Measurements from ENCODE around the gene DDX39B. TPM values are rescaled to one million over a fixed set of nuclear protein-coding genes. Genes with fewer than 3 reads are reported as not detected.
"Not testable (repeated sequence)": the region's sequence is repeated elsewhere in the genome, so short reads cannot be mapped to it uniquely, and the experiment has no call there.

Gene DDX39B
- total RNA-seq, 4 donors from 2014 or later: 244 to 322 (median 271) TPM

GRCh38 chr6:31489086-31489485 lies 52.7 kb downstream of the DDX39B start:
- ATAC-seq (ENCODE audit: low FRiP score) (no peak), DNase-seq (ENCODE audit: low spot score) (no peak)
- TF ChIP-seq, protein P1, sequence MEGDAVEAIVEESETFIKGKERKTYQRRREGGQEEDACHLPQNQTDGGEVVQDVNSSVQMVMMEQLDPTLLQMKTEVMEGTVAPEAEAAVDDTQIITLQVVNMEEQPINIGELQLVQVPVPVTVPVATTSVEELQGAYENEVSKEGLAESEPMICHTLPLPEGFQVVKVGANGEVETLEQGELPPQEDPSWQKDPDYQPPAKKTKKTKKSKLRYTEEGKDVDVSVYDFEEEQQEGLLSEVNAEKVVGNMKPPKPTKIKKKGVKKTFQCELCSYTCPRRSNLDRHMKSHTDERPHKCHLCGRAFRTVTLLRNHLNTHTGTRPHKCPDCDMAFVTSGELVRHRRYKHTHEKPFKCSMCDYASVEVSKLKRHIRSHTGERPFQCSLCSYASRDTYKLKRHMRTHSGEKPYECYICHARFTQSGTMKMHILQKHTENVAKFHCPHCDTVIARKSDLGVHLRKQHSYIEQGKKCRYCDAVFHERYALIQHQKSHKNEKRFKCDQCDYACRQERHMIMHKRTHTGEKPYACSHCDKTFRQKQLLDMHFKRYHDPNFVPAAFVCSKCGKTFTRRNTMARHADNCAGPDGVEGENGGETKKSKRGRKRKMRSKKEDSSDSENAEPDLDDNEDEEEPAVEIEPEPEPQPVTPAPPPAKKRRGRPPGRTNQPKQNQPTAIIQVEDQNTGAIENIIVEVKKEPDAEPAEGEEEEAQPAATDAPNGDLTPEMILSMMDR (IDR thresholded peaks at IDR 0.05): no peak

DNA sequence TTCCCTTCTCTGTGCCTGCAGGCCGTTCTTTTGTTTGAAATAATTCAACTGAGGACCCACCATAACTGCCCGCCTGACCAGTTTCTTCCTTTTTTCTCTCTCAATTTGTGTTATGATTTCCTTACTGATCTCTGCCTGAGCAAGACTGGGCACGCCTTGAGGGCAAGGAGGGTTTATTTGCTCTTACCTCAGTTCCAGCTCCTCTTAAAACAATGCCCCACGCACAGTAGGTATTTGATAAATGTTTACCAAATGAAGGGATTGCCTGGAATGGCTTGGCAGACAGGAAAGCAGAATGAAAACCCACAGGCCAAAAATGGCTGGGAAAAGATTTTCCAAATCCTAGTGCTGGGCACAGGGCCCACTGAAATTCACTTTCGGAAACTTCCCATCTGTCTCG lies 54.1 kb downstream of the DDX39B start:
- ATAC-seq (ENCODE audit: low FRiP score); DNase-seq (ENCODE audit: low spot score): not testable (repeated sequence)

DNA sequence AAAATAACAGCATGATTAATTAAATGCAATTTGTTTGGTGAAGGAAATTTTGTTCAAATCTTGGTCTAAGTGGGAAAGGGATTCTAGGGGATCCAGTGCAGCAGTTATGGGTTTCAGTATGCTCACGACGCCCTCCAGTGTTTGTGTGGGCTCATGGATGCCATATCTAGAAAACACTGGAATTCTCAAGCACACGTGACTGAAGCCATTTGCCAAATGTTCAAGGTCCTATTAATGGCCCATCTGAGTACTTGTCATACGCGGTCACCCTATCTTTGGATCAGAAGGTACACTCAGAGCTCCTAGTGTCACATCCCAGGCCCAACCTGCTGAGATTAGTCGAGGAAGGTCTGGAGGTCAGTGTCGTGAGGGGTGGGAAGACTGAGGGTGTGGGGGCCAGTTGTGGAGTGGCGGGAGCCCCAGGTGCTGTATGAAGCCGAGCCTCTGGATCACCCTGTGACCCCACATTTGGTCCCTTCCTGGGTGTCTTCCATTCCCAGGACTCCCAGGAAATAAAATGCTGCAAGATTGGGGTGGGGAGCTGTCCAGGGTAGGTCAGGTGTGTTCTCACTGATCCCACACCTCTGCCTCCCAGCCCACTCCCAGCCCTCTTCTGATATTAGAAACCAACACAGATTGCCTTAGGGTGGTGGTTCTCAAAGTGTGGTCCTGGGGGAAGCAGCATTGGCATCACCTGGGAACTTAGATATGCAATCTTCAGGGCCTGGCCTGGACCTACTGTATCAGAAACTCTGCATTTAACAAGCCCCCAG lies 55.6 kb downstream of the DDX39B start:
- not testable (repeated sequence) for ATAC-seq (ENCODE audit: low FRiP score); DNase-seq (ENCODE audit: low spot score)

- TF ChIP-seq, protein P1 (IDR thresholded peaks at IDR 0.05): no peak
- no peak for DNase-seq (ENCODE audit: low spot score)
These were observed 56.7 kb downstream of the DDX39B start for GRCh38 chr6:31485055-31485454.

DNA sequence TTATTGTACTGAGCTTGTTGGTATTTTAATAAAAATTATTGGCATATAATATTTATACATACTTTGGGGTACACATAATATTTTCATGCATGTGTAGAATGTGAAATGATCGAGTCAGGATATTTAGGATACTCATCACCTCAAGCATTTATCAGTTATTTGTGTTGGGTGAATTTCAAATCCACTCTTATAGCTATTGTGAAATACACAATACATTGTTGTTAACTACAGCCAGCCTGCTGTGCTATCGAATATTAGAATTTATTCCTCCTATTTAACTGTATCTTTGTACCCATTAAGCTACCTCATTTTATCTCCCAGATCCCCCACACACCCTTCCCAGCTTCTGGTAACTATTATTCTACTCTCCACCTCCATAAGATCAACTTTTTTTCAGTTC lies 58.4 kb downstream of the DDX39B start:
- TF ChIP-seq, protein P1 (IDR thresholded peaks at IDR 0.05): no peak
- no peak for ATAC-seq (ENCODE audit: low FRiP score)
- no peak for DNase-seq (ENCODE audit: low spot score)

More at GRCh38 chr6:31485055-31485454, 56.7 kb downstream of the DDX39B start:
- ATAC-seq (ENCODE audit: low FRiP score): no peak

GRCh38 chr6:31480574-31480973 lies 61.2 kb downstream of the DDX39B start:
- TF ChIP-seq, protein P1 (IDR thresholded peaks at IDR 0.05): no peak
- DNase-seq (ENCODE audit: low spot score) (no peak), ATAC-seq (ENCODE audit: low FRiP score) (no peak)

Small RNAs within 50 kb of the gene (small RNA-seq; reads per million reads assigned to genes)
- not detected for gene AL663061.1
- gene RF00019: not detected
- 423 reads per million, percentile 98 among the genes with 10 or more reads in this experiment for gene SNORD117
- not detected for gene SNORD84

Other genes starting within 250 kb of the DDX39B start
- gene HLA-B, start 184.8 kb downstream of the DDX39B start, total RNA-seq: 1,000 to 10,000 TPM in 2 of 4 donors, 100 to 1,000 TPM in 2; 719 to 1,698 (median 1,160) TPM
- 10 to 100 TPM; 13.7 to 18.0 (median 16.6) TPM for gene MICA, start 138.4 kb downstream of the DDX39B start, total RNA-seq
- gene MICB, start 43.9 kb downstream of the DDX39B start, total RNA-seq: 1 to 10 TPM; 3.3 to 5.8 (median 5.8) TPM
- not detected for gene MCCD1, start 13.0 kb downstream of the DDX39B start, total RNA-seq
- gene ATP6V1G2, start 4.6 kb upstream of the DDX39B start, total RNA-seq: 1 to 10 TPM in 2 of 4 donors, under 1 TPM in 1, not detected in 1; 0.74 to 2.6 (median 2.4) TPM
- gene NFKBIL1, start 5.6 kb upstream of the DDX39B start, total RNA-seq: 10 to 100 TPM; 11.0 to 21.6 (median 16.3) TPM
- gene LTA, start 30.3 kb upstream of the DDX39B start, total RNA-seq: not detected
- gene TNF, start 33.6 kb upstream of the DDX39B start, total RNA-seq: 1 to 10 TPM in 1 of 4 donors, under 1 TPM in 2, not detected in 1; 0.65 to 1.5 (median 0.96) TPM
- 1 to 10 TPM in 3 of 4 donors, under 1 TPM in 1; 0.72 to 5.5 (median 1.9) TPM for gene LTB, start 40.4 kb upstream of the DDX39B start, total RNA-seq
- 10 to 100 TPM; 16.3 to 34.2 (median 19.2) TPM for gene LST1, start 44.3 kb upstream of the DDX39B start, total RNA-seq
- not detected for gene NCR3, start 51.0 kb upstream of the DDX39B start, total RNA-seq
- 10 to 100 TPM; 57.3 to 95.1 (median 81.8) TPM for gene AIF1, start 73.2 kb upstream of the DDX39B start, total RNA-seq
- 100 to 1,000 TPM in 1 of 4 donors, 10 to 100 TPM in 3; 44.8 to 111 (median 65.4) TPM for gene PRRC2A, start 78.7 kb upstream of the DDX39B start, total RNA-seq
- gene BAG6, start 110.7 kb upstream of the DDX39B start, total RNA-seq: 100 to 1,000 TPM; 137 to 231 (median 157) TPM
- 1 to 10 TPM; 2.4 to 5.0 (median 3.6) TPM for gene APOM, start 113.9 kb upstream of the DDX39B start, total RNA-seq
- gene C6orf47, start 118.8 kb upstream of the DDX39B start, total RNA-seq: 10 to 100 TPM; 16.8 to 24.7 (median 21.2) TPM
- 10 to 100 TPM in 3 of 4 donors, 1 to 10 TPM in 1; 7.1 to 23.6 (median 15.6) TPM for gene GPANK1, start 123.0 kb upstream of the DDX39B start, total RNA-seq
- gene CSNK2B, start 124.1 kb upstream of the DDX39B start, total RNA-seq: 100 to 1,000 TPM; 130 to 202 (median 184) TPM
- 10 to 100 TPM in 3 of 4 donors, 1 to 10 TPM in 1; 7.4 to 16.9 (median 11.3) TPM for gene LY6G5B, start 128.0 kb upstream of the DDX39B start, total RNA-seq
- 1 to 10 TPM in 2 of 4 donors, under 1 TPM in 1, not detected in 1; 0.84 to 4.5 (median 1.3) TPM for gene LY6G5C, start 139.1 kb upstream of the DDX39B start, total RNA-seq
- 10 to 100 TPM; 41.8 to 62.8 (median 57.4) TPM for gene ABHD16A, start 161.3 kb upstream of the DDX39B start, total RNA-seq
- not detected for gene LY6G6F, start 164.9 kb upstream of the DDX39B start, total RNA-seq
- gene LY6G6D, start 173.3 kb upstream of the DDX39B start, total RNA-seq: not detected
- gene LY6G6C, start 179.7 kb upstream of the DDX39B start, total RNA-seq: under 1 TPM in 1 of 4 donors, not detected in 3; 0.74 TPM
- under 1 TPM in 1 of 4 donors, not detected in 3; 0.84 TPM for gene MPIG6B, start 181.4 kb upstream of the DDX39B start, total RNA-seq
- gene DDAH2, start 187.3 kb upstream of the DDX39B start, total RNA-seq: 100 to 1,000 TPM; 103 to 148 (median 115) TPM
- gene CLIC1, start 194.5 kb upstream of the DDX39B start, total RNA-seq: 100 to 1,000 TPM; 244 to 443 (median 336) TPM
- 10 to 100 TPM in 1 of 4 donors, 1 to 10 TPM in 3; 5.4 to 17.0 (median 7.3) TPM for gene MSH5, start 198.0 kb upstream of the DDX39B start, total RNA-seq
- gene SAPCD1, start 220.7 kb upstream of the DDX39B start, total RNA-seq: not detected
- gene VWA7, start 235.3 kb upstream of the DDX39B start, total RNA-seq: 1 to 10 TPM in 1 of 4 donors, under 1 TPM in 2, not detected in 1; 0.36 to 1.6 (median 0.56) TPM